ENCODE measurements around the gene BTBD6. TPM values are rescaled to one million over a fixed set of nuclear protein-coding genes. Genes with fewer than 3 reads are reported as not detected.

BTBD6 gene
- total and polyA plus RNA-seq, 2 donors (not counting 1 experiment from before 2014, with no cell fraction given): 31.9 to 49.9 TPM

DNA sequence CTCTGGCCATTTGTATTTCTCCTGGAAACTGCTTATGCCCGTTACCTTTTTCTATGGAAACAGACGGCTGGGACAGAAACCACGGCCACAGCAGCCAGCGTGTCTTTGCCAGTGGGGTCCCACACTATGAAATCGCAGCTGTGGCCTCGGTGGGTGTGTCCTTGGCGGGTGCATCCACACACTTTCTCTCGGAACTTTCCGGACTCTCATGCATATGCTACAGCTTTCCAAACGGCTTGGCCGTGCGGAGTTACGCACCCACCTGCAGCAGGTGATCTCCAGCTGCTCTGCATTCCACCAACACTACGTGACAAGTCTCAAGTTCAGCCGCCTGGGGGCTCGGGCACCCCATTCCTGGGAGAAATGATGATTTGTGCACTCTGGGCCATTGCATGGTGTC lies 1.3 kb upstream of the BTBD6 start:
- no peak for DNase-seq (ENCODE audit: low read depth in 2 of 2)
- TF ChIP-seq, protein P1, sequence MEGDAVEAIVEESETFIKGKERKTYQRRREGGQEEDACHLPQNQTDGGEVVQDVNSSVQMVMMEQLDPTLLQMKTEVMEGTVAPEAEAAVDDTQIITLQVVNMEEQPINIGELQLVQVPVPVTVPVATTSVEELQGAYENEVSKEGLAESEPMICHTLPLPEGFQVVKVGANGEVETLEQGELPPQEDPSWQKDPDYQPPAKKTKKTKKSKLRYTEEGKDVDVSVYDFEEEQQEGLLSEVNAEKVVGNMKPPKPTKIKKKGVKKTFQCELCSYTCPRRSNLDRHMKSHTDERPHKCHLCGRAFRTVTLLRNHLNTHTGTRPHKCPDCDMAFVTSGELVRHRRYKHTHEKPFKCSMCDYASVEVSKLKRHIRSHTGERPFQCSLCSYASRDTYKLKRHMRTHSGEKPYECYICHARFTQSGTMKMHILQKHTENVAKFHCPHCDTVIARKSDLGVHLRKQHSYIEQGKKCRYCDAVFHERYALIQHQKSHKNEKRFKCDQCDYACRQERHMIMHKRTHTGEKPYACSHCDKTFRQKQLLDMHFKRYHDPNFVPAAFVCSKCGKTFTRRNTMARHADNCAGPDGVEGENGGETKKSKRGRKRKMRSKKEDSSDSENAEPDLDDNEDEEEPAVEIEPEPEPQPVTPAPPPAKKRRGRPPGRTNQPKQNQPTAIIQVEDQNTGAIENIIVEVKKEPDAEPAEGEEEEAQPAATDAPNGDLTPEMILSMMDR (conservative IDR thresholded peaks at IDR 0.05 in 1 of 2, IDR thresholded peaks at IDR 0.05 in 1 of 2; ENCODE audit: low read depth in 1 of 2, low read length in 2 of 2): no peak
- no peak for TF ChIP-seq EZH2 (IDR thresholded peaks at IDR 0.05; ENCODE audit: low read length, missing control alignments)
- Histone ChIP-seq H4K20me1 (ENCODE audit: control insufficient read depth, extremely low read depth, insufficient read depth, low read length) (no peaks in the 10 kb centered on the region), H3K9me3 (ENCODE audit: control insufficient read depth, insufficient read depth, low read depth, low read length) (no peaks in the 10 kb centered on the region), H3K27me3 (ENCODE audit: control insufficient read depth, insufficient read depth, low read length) (no peaks in the 10 kb centered on the region), H3K27ac (ENCODE audit: insufficient read depth, low read length) (no peak overlapping the region), H3K36me3 (ENCODE audit: control insufficient read depth, insufficient read depth, low read length) (peaks cover 16% of the 10 kb centered on the region), H3K79me2 (ENCODE audit: control insufficient read depth, insufficient read depth, low read length) (peaks cover 17% of the 10 kb centered on the region), H3K4me1 (ENCODE audit: control insufficient read depth, extremely low read depth, insufficient read depth, low read length) (peaks cover 8% of the 10 kb centered on the region), H3K4me2 (ENCODE audit: extremely low read depth, insufficient read depth, low read length) (no peak overlapping the region), H3K4me3 (replicated peaks in 1 of 4; ENCODE audit: control extremely low read depth in 1 of 4, insufficient read depth in 1 of 4, low read depth in 3 of 4, low read length in 4 of 4) (peak overlapping the region in 1 of 4 experiments; percentile 67), H3K9ac (ENCODE audit: insufficient read depth, low read length) (no peak overlapping the region), H2AFZ (ENCODE audit: low read length) (no peak overlapping the region)

DNA sequence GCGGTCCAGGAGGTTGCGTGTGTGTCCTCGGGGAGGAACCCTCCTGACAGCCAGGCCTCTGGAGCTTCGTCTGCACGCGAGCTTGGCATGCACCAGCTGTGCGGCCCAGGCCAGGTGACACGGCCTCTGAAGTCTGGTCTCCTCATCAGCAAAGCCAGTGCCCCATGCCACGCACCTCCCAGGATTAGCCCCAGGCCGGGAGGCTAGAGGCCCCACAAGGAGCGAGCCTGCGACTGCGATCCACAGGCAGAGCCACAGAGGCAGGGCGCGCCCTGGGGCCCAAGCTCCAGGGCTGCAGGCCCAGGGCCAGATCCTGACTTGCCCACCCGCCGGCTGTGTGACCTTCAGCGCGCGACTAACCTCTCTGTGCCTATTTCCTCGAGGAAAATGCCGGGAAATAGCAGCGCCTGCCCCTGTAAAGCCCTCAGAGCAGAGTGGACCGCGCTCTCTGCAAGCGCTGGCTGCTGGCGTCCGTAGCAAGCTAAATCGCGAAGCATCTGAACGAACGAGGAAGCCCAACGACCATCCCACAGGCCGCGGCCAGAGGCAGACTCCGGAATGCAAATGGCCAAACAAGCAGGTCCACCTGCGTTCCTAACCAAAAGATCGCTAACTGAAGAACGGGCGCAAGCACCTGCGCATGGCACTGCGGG lies 492 bp upstream of the BTBD6 start:
- no peak for DNase-seq (ENCODE audit: low read depth in 2 of 2)
- no peaks in the 10 kb centered on the region for H3K9me3 ChIP-seq (ENCODE audit: control insufficient read depth, insufficient read depth, low read depth, low read length)
- H3K9ac ChIP-seq (ENCODE audit: insufficient read depth, low read length): peak overlapping the region; percentile 40
- H3K4me3 ChIP-seq (replicated peaks in 1 of 4; ENCODE audit: control extremely low read depth in 1 of 4, insufficient read depth in 1 of 4, low read depth in 3 of 4, low read length in 4 of 4): peak overlapping the region; percentile 42 to 67 (median 56)
- peaks cover 8% of the 10 kb centered on the region for H3K4me1 ChIP-seq (ENCODE audit: control insufficient read depth, extremely low read depth, insufficient read depth, low read length)
- peaks cover 16% of the 10 kb centered on the region for H3K79me2 ChIP-seq (ENCODE audit: control insufficient read depth, insufficient read depth, low read length)
- H3K27me3 ChIP-seq (ENCODE audit: control insufficient read depth, insufficient read depth, low read length): no peaks in the 10 kb centered on the region
- peak overlapping the region; percentile 69 for H3K4me2 ChIP-seq (ENCODE audit: extremely low read depth, insufficient read depth, low read length)
- no peaks in the 10 kb centered on the region for H4K20me1 ChIP-seq (ENCODE audit: control insufficient read depth, extremely low read depth, insufficient read depth, low read length)
- TF ChIP-seq, protein P1 (conservative IDR thresholded peaks at IDR 0.05 in 1 of 2, IDR thresholded peaks at IDR 0.05 in 1 of 2; ENCODE audit: low read depth in 1 of 2, low read length in 2 of 2): no peak
- no peak for TF ChIP-seq EZH2 (IDR thresholded peaks at IDR 0.05; ENCODE audit: low read length, missing control alignments)
- H3K36me3 ChIP-seq (ENCODE audit: control insufficient read depth, insufficient read depth, low read length): peaks cover 17% of the 10 kb centered on the region
- H3K27ac ChIP-seq (ENCODE audit: insufficient read depth, low read length): peak overlapping the region; percentile 59
- peak overlapping the region; percentile 79 for H2AFZ ChIP-seq (ENCODE audit: low read length)

DNA sequence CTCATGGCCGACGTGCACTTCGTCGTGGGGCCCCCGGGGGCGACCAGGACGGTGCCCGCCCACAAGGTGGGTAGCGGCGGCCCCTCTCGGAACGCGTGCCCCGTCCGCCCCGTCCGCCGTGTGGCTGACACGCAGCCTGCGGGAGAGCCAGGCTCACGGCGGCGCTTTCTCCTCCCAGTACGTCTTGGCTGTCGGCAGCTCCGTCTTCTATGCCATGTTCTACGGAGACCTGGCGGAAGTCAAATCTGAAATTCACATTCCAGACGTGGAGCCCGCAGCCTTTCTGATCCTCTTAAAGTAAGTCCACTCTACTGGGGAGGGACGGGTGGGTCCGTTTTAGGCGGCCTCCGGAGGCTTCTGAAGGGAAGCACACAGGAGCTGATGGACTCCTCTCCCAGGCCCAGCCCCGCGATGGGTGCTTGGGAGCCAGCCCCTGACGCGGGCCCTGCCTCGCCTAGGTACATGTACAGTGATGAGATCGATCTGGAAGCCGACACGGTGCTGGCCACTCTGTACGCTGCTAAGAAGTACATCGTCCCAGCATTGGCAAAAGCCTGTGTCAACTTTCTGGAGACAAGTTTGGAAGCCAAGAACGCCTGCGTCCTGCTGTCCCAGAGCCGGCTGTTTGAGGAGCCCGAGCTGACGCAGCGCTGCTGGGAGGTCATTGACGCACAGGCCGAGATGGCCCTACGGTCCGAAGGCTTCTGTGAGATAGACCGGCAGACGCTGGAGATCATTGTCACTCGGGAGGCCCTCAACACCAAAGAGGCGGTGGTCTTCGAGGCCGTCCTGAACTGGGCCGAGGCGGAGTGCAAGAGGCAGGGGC lies 1.1 kb downstream of the BTBD6 start:
- Histone ChIP-seq H3K4me3 (replicated peaks in 1 of 4; ENCODE audit: control extremely low read depth in 1 of 4, insufficient read depth in 1 of 4, low read depth in 3 of 4, low read length in 4 of 4) (peak overlapping the region; percentile 25 to 60 (median 46)), H3K9me3 (ENCODE audit: control insufficient read depth, insufficient read depth, low read depth, low read length) (no peaks in the 10 kb centered on the region), H4K20me1 (ENCODE audit: control insufficient read depth, extremely low read depth, insufficient read depth, low read length) (no peaks in the 10 kb centered on the region), H3K27me3 (ENCODE audit: control insufficient read depth, insufficient read depth, low read length) (no peaks in the 10 kb centered on the region), H3K36me3 (ENCODE audit: control insufficient read depth, insufficient read depth, low read length) (peaks cover 19% of the 10 kb centered on the region), H3K9ac (ENCODE audit: insufficient read depth, low read length) (peak overlapping the region; percentile 66), H3K4me1 (ENCODE audit: control insufficient read depth, extremely low read depth, insufficient read depth, low read length) (peaks cover 8% of the 10 kb centered on the region), H3K79me2 (ENCODE audit: control insufficient read depth, insufficient read depth, low read length) (peaks cover 16% of the 10 kb centered on the region), H3K27ac (ENCODE audit: insufficient read depth, low read length) (peak overlapping the region; percentile 48), H2AFZ (ENCODE audit: low read length) (no peak overlapping the region), H3K4me2 (ENCODE audit: extremely low read depth, insufficient read depth, low read length) (peak overlapping the region; percentile 28)
- no peak for TF ChIP-seq EZH2 (IDR thresholded peaks at IDR 0.05; ENCODE audit: low read length, missing control alignments)
- TF ChIP-seq, protein P1 (conservative IDR thresholded peaks at IDR 0.05 in 1 of 2, IDR thresholded peaks at IDR 0.05 in 1 of 2; ENCODE audit: low read depth in 1 of 2, low read length in 2 of 2): no peak
- DNase-seq (ENCODE audit: low read depth in 2 of 2): peak; percentile 26 to 38
